Measurements from ENCODE around the gene MRPL49. TPM values are rescaled to one million over a fixed set of nuclear protein-coding genes. Genes with fewer than 3 reads are reported as not detected.

Gene MRPL49
- polyA plus RNA-seq, 4 donors, result 35.2 to 65.7 (median 50.6) TPM

DNA sequence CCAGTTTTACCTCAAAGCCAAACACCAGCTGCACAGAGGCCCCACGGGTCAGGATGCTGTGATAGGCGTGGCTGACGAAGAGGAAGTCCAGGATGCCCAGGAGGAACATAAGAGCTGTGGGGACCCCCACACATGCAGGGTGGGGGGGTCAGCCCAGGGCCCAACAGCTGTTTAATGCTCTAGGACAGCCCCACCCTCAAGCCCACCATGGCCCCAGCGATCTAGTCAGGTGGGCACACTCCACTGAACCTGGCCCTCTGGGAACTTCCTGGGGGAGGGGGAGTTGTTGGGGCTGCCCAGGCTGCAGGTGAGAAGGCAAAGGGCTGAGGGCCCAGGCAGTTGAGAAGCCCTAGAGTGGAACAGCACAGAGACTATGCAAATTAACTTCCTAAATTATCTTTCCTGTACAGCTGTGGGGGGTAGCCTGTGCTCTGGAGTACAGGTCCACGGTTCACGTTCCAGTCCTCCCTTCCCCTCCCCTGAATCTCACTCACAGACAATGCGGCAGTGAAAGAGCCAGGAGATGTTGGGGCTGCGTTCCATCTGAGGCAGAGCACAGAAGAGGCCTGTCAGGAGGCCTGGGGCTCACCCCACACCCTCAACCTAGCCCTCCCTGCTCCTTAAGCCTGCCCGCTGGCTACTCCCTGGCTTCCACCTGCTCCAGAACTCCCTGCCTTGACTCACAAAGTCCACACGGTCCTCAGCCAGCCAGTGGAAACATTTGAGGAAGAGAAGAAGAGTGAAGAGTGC is 10.3 kb downstream of the MRPL49 start:
- peaks cover 20 to 59% (median 28%) of the 10 kb centered on the region in 3 donors for H3K36me3 ChIP-seq (ENCODE audit: control insufficient read depth in 3 of 3, insufficient read depth in 2 of 3, low read depth in 1 of 3, low read length in 3 of 3)
- no peak for DNase-seq
- no peaks in the 10 kb centered on the region for H3K9me3 ChIP-seq (ENCODE audit: control insufficient read depth in 2 of 2, insufficient read depth in 1 of 2, low read depth in 1 of 2, low read length in 1 of 2)
- 57 to 67% (median 65%) methylated on average over 10 of the region's 10 CpGs for WGBS, 3 donors
- peak overlapping the region in 1 of 3 donors; percentile 81 for H3K4me3 ChIP-seq (ENCODE audit: low read depth in 1 of 3, low read length in 3 of 3)
- peak overlapping the region in 2 of 3 donors; percentile 12 to 99 for H3K27ac ChIP-seq (ENCODE audit: low read depth in 1 of 3, low read length in 2 of 3)
- no peak for FAIRE-seq
- H3K27me3 ChIP-seq (ENCODE audit: control insufficient read depth in 3 of 3, insufficient read depth in 3 of 3, low read length in 3 of 3), result no peaks in the 10 kb centered on the region
- peaks cover 2 to 20% (median 7%) of the 10 kb centered on the region in 3 donors for H3K4me1 ChIP-seq (ENCODE audit: control insufficient read depth in 3 of 3, insufficient read depth in 2 of 3, low read depth in 1 of 3, low read length in 2 of 3)

DNA sequence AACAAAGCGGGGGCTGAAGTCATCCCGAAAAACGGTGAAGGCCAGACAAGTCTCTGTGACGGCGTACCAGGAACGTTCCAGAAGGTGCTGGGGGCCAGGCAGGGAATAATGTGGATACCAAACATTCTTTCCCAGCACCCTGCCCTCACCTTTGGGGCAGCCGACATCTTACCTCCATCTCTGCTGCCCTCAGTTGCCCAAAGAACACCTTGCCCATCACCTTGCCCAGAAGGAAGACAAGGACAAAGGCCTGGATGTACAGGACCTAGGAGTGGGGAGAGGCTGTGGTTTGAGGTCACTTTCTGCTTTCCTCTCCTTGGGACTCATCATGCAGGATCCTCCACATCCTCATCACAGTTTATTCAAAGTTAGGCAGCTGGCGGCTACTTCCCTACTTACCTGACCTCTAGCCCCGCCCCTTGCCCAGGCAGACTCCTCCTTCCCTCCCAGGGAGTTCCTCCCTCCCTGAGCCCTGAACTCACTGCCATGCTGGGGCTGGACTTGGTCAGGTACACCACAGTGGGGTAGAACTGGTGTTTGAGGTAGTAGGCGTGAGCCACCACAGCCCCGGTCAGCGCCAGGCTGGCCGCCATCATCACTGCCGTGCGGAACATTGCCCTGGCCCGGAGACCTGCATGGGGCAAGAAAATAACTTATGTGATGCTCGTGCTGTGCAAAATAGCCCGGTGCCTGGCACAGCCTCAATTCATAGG is 11.0 kb downstream of the MRPL49 start:
- DNase-seq (peak; percentile 83 to 90), FAIRE-seq (no peak)
- Histone ChIP-seq H3K36me3 (ENCODE audit: control insufficient read depth in 3 of 3, insufficient read depth in 2 of 3, low read depth in 1 of 3, low read length in 3 of 3) (peaks cover 14 to 51% (median 23%) of the 10 kb centered on the region in 3 donors), H3K4me1 (ENCODE audit: control insufficient read depth in 3 of 3, insufficient read depth in 2 of 3, low read depth in 1 of 3, low read length in 2 of 3) (peaks cover 2 to 20% (median 7%) of the 10 kb centered on the region in 3 donors), H3K27me3 (ENCODE audit: control insufficient read depth in 3 of 3, insufficient read depth in 3 of 3, low read length in 3 of 3) (no peaks in the 10 kb centered on the region), H3K9me3 (ENCODE audit: control insufficient read depth in 2 of 2, insufficient read depth in 1 of 2, low read depth in 1 of 2, low read length in 1 of 2) (no peaks in the 10 kb centered on the region), H3K27ac (ENCODE audit: low read depth in 1 of 3, low read length in 2 of 3) (peak overlapping the region; percentile 97 to 99 (median 99)), H3K4me3 (ENCODE audit: low read depth in 1 of 3, low read length in 3 of 3) (peak overlapping the region; percentile 81 to 90 (median 89))
- 31 to 38% (median 33%) methylated on average over 18 of the region's 18 CpGs for WGBS, 3 donors

DNA sequence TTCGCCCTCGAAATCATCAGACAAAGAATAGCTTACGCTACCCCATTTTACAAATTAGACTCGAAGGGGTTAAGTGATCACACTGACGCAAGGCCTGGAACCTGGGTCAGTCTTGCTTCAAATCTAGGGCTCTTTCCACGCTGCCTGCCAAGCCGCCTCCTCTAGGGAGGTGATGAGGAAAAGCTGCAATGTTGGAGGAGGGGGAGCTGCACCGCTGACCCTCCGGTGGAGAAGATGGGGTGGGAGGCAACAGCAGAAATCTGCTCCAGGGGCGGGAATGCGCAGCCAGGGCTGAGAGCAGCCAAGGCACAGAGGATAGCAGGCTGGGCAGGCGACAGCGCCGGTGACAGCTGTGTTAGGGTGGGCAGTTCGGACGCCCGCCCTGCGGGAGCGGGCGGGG is 11.6 kb downstream of the MRPL49 start:
- Histone ChIP-seq H3K27ac (ENCODE audit: low read depth in 1 of 3, low read length in 2 of 3) (peak overlapping the region; percentile 97 to 99 (median 99)), H3K4me3 (ENCODE audit: low read depth in 1 of 3, low read length in 3 of 3) (peak overlapping the region; percentile 81 to 90 (median 89)), H3K4me1 (ENCODE audit: control insufficient read depth in 3 of 3, insufficient read depth in 2 of 3, low read depth in 1 of 3, low read length in 2 of 3) (peaks cover 2 to 20% (median 7%) of the 10 kb centered on the region in 3 donors), H3K27me3 (ENCODE audit: control insufficient read depth in 3 of 3, insufficient read depth in 3 of 3, low read length in 3 of 3) (no peaks in the 10 kb centered on the region), H3K36me3 (ENCODE audit: control insufficient read depth in 3 of 3, insufficient read depth in 2 of 3, low read depth in 1 of 3, low read length in 3 of 3) (peaks cover 13 to 46% (median 20%) of the 10 kb centered on the region in 3 donors), H3K9me3 (ENCODE audit: control insufficient read depth in 2 of 2, insufficient read depth in 1 of 2, low read depth in 1 of 2, low read length in 1 of 2) (no peaks in the 10 kb centered on the region)
- WGBS, 3 donors, result 0 to 1% (median 1%) methylated on average over 20 of the region's 20 CpGs
- DNase-seq (peak in 1 of 2 donors; percentile 31), FAIRE-seq (no peak)

DNA sequence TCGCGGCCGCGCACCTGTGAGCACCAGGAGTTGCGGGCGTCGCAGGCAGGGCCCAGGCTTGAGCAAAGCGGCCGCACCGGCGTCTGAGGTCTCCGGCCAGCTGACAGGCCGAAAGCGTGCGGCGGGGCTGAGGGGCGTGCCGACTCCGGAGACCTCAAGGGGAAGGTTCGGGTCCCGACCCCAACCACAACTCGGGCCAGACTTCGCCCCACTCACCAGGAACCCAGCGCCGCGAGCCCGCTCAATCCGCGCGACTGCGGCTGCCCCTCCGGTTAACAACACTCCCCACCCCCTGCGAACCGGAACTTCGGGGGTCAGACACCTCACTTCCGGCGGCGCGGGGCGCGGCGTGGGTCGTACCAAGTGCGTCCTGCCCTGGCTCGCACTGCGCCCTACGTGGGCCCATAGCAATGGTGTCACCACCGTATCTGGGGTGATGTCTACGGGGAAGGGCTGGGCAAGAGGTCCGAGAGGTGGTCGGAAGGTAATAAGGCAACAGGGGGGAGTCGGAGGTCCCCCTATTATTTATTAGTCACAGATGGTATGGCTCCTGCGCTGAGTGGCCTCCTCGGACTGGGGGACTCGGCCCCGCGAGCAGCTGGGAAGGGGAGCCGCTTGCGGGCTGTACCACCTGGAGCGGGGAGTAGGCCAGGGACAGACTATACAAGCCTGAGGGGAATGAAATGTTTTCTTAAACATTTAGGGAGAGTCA is 12.3 kb downstream of the MRPL49 start, which contains the start of gene SYVN1:
Gene SYVN1 (minus strand): TSS at position 280 of the 712 bp plus-strand sequence. CDS start 918 bp downstream, outside the sequence.
- peaks cover 10 to 39% (median 17%) of the 10 kb centered on the region in 3 donors for H3K36me3 ChIP-seq (ENCODE audit: control insufficient read depth in 3 of 3, insufficient read depth in 2 of 3, low read depth in 1 of 3, low read length in 3 of 3)
- 0% methylated on average over 53 to 60 of the region's 60 CpGs for WGBS, 3 donors
- peak within 1 kb of the TSS; percentile 97 to 99 (median 99) for H3K27ac ChIP-seq (ENCODE audit: low read depth in 1 of 3, low read length in 2 of 3)
- DNase-seq, result peak; percentile 92 to 97
- peaks cover 2 to 20% (median 7%) of the 10 kb centered on the region in 3 donors for H3K4me1 ChIP-seq (ENCODE audit: control insufficient read depth in 3 of 3, insufficient read depth in 2 of 3, low read depth in 1 of 3, low read length in 2 of 3)
- H3K27me3 ChIP-seq (ENCODE audit: control insufficient read depth in 3 of 3, insufficient read depth in 3 of 3, low read length in 3 of 3), result no peaks in the 10 kb centered on the region
- H3K9me3 ChIP-seq (ENCODE audit: control insufficient read depth in 2 of 2, insufficient read depth in 1 of 2, low read depth in 1 of 2, low read length in 1 of 2), result no peaks in the 10 kb centered on the region
- peak within 1 kb of the TSS; percentile 81 to 90 (median 89) for H3K4me3 ChIP-seq (ENCODE audit: low read depth in 1 of 3, low read length in 3 of 3)
- FAIRE-seq, result no peak

DNA sequence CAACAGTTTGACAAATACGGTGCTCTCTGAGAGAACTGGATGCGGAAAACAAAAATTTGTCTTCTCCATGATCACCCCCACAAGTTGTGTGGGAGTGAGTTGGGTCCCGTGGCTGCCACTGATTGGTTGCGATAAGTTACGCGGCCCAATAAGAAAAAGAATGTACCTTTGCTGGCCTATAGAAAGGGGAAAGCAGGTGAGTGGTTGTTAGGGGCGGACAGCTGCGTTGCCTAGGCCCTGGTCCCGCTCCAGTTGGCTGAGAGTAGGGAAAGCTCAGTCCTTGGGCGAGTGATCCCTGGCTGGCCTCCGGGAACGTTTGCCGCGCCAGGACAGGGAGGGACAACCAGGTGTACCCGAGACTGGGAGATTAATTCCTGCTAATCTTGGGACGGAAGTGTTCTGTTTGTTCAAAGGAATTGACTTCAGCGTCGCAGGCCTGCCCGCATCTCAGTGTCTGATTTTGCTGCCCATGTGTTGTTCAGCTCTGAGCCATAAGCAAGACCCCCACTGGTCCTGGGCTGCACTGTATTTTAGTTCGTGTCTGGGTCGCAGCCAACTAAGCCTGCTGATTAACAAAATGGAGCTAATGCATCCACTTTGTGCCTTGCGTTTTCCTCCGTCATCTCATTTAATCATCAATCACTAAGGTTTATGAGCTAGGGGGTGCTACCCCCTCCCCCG is 13.0 kb downstream of the MRPL49 start:
- Histone ChIP-seq H3K4me3 (ENCODE audit: low read depth in 1 of 3, low read length in 3 of 3) (peak overlapping the region; percentile 81 to 90 (median 89)), H3K36me3 (ENCODE audit: control insufficient read depth in 3 of 3, insufficient read depth in 2 of 3, low read depth in 1 of 3, low read length in 3 of 3) (peaks cover 10 to 32% (median 13%) of the 10 kb centered on the region in 3 donors), H3K4me1 (ENCODE audit: control insufficient read depth in 3 of 3, insufficient read depth in 2 of 3, low read depth in 1 of 3, low read length in 2 of 3) (peaks cover 2 to 20% (median 7%) of the 10 kb centered on the region in 3 donors), H3K27ac (ENCODE audit: low read depth in 1 of 3, low read length in 2 of 3) (peak overlapping the region; percentile 97 to 99 (median 99)), H3K27me3 (ENCODE audit: control insufficient read depth in 3 of 3, insufficient read depth in 3 of 3, low read length in 3 of 3) (no peaks in the 10 kb centered on the region), H3K9me3 (ENCODE audit: control insufficient read depth in 2 of 2, insufficient read depth in 1 of 2, low read depth in 1 of 2, low read length in 1 of 2) (no peaks in the 10 kb centered on the region)
- DNase-seq (peak; percentile 97 to 99), FAIRE-seq (no peak)
- 1 to 2% (median 1%) methylated on average over 24 of the region's 24 CpGs for WGBS, 3 donors

DNA sequence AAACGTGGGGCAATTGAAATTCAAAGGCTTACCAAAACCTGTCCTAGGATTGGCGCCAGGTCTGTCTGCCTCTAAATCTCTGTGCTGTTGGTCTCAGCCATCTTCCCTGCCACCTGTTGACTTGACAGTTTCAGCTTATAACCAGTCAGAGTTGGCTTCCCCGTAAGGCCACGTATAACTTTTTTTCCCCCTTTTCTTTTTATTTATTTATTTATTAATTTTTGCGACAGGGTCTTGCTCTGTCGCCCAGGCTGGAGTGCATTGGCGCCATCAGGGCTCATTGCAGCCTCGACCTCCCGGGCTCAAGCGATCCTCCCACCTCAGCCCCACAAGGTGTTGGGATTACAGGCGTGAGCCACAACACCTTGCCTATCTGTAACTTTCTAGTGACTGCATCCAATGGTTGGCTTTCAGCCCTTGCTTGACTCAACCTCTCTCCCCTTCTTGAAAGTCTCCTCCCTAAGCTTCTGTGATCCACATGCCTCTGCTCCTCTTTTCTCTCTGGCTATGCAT is 13.6 kb downstream of the MRPL49 start:
- no peak for FAIRE-seq
- H3K27ac ChIP-seq (ENCODE audit: low read depth in 1 of 3, low read length in 2 of 3), result peak overlapping the region; percentile 92 to 99 (median 99)

DNA sequence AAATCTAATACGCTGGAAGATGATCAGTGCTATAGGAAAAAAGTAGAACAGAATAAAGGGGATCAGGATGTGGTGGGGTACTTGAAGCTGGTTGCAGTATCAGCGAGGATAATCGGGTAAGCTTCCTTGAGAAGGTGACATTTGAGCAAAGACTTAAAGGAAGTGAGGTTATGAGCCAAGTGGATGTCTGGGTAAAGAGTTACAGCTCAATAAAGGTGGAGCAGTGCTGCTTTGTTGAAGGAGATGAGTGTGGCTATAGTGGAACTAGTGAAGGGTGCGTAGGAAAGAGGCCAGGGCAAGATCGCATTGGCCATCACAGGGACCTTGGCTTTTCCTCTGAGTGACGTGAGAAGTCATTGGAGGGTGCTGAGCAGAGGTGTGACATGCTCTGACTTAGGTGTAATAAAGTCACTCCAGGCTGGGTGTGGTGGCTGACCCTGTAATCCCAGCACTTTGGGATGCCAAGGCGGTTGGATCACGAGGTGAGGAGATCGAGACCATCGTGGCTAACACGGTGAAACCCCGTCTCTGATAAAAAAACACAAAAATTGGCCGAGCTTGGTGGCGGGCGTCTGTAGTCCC is 14.5 kb downstream of the MRPL49 start:
- peaks cover 2 to 20% (median 7%) of the 10 kb centered on the region in 3 donors for H3K4me1 ChIP-seq (ENCODE audit: control insufficient read depth in 3 of 3, insufficient read depth in 2 of 3, low read depth in 1 of 3, low read length in 2 of 3)
- peak overlapping the region in 2 of 3 donors; percentile 99 for H3K27ac ChIP-seq (ENCODE audit: low read depth in 1 of 3, low read length in 2 of 3)
- FAIRE-seq (no peak), DNase-seq (peak in 1 of 2 donors; percentile 42)
- peaks cover 2 to 17% (median 4%) of the 10 kb centered on the region in 3 donors for H3K36me3 ChIP-seq (ENCODE audit: control insufficient read depth in 3 of 3, insufficient read depth in 2 of 3, low read depth in 1 of 3, low read length in 3 of 3)
- H3K27me3 ChIP-seq (ENCODE audit: control insufficient read depth in 3 of 3, insufficient read depth in 3 of 3, low read length in 3 of 3), result no peaks in the 10 kb centered on the region
- H3K9me3 ChIP-seq (ENCODE audit: control insufficient read depth in 2 of 2, insufficient read depth in 1 of 2, low read depth in 1 of 2, low read length in 1 of 2), result no peaks in the 10 kb centered on the region
- H3K4me3 ChIP-seq (ENCODE audit: low read depth in 1 of 3, low read length in 3 of 3), result no peak overlapping the region
- WGBS, 3 donors, result 55 to 78% (median 74%) methylated on average over 15 of the region's 15 CpGs

More for the DNA sequence above, 13.6 kb downstream of the MRPL49 start:
- 42 to 48% (median 46%) methylated on average over 11 of the region's 11 CpGs for WGBS, 3 donors
- Histone ChIP-seq H3K9me3 (ENCODE audit: control insufficient read depth in 2 of 2, insufficient read depth in 1 of 2, low read depth in 1 of 2, low read length in 1 of 2) (no peaks in the 10 kb centered on the region), H3K4me3 (ENCODE audit: low read depth in 1 of 3, low read length in 3 of 3) (peak overlapping the region in 2 of 3 donors; percentile 81 to 90), H3K27me3 (ENCODE audit: control insufficient read depth in 3 of 3, insufficient read depth in 3 of 3, low read length in 3 of 3) (no peaks in the 10 kb centered on the region), H3K36me3 (ENCODE audit: control insufficient read depth in 3 of 3, insufficient read depth in 2 of 3, low read depth in 1 of 3, low read length in 3 of 3) (peaks cover 8 to 26% (median 10%) of the 10 kb centered on the region in 3 donors), H3K4me1 (ENCODE audit: control insufficient read depth in 3 of 3, insufficient read depth in 2 of 3, low read depth in 1 of 3, low read length in 2 of 3) (peaks cover 2 to 20% (median 7%) of the 10 kb centered on the region in 3 donors)
- DNase-seq, result no peak
